HUDEP-2 (cell line): ENCODE measurements around the gene ATRAID.

Source experiments
- DNase-seq, 76 experiments: peaks; one replicate each; lab custom pipeline; 2025; ENCODE audit not compliant: unreplicated experiment in 76 of 76; lab: John Stamatoyannopoulos, UW

ATRAID gene

GRCh38 chr2:27247893-27248292 lies 36.1 kb downstream of the ATRAID start:
- no peak for DNase-seq

GRCh38 chr2:27249159-27249890 lies 37.5 kb downstream of the ATRAID start:
- DNase-seq = no peak

- peak in 55 of 76 experiments; percentile 2 to 70 (median 46) for DNase-seq
Observed at GRCh38 chr2:27249891-27250651, 38.2 kb downstream of the ATRAID start.

GRCh38 chr2:27250652-27251379 lies 39.0 kb downstream of the ATRAID start:
- no peak for DNase-seq

GRCh38 chr2:27251766-27252165 lies 39.9 kb downstream of the ATRAID start:
- DNase-seq = no peak

GRCh38 chr2:27255187-27255586 lies 43.3 kb downstream of the ATRAID start:
- no peak for DNase-seq

GRCh38 chr2:27255660-27256059 lies 43.8 kb downstream of the ATRAID start:
- DNase-seq = no peak

GRCh38 chr2:27256855-27257454 lies 45.1 kb downstream of the ATRAID start:
- no peak for DNase-seq

GRCh38 chr2:27258051-27258450 lies 46.2 kb downstream of the ATRAID start:
- DNase-seq = no peak

- DNase-seq = no peak
Observed at GRCh38 chr2:27261241-27261925, 49.5 kb downstream of the ATRAID start.

- no peak for DNase-seq
Observed at GRCh38 chr2:27261926-27262298, 50.1 kb downstream of the ATRAID start.

- peak in 43 of 76 experiments; percentile 5 to 70 (median 31) for DNase-seq
Observed at GRCh38 chr2:27262379-27263286, 50.8 kb downstream of the ATRAID start, which contains the start of gene SLC30A3. Gene SLC30A3, minus strand, starts transcription at chr2:27263047. Its CDS starts 141 bp downstream, at chr2:27262906.

GRCh38 chr2:27263287-27264252 lies 51.7 kb downstream of the ATRAID start:
- no peak for DNase-seq

- no peak for DNase-seq
Observed at GRCh38 chr2:27264253-27264752, 52.5 kb downstream of the ATRAID start.

GRCh38 chr2:27264753-27265535 lies 53.1 kb downstream of the ATRAID start:
- peak in 53 of 76 experiments; percentile 6 to 63 (median 33) for DNase-seq

GRCh38 chr2:27265536-27265870 lies 53.7 kb downstream of the ATRAID start:
- no peak for DNase-seq
